CD14-positive monocyte (primary cell): Measurements from ENCODE around the gene PLAC1. TPM values are rescaled to one million over a fixed set of nuclear protein-coding genes. Genes with fewer than 3 reads are reported as not detected.
A peak's percentile ranks its signal among the peaks of the same experiment; 100 is the strongest.

Experiments
- DNase-seq, 3 donors: peaks; one replicate each; pipeline ENCODE4 v3.0.0-alpha.2; 2011 to 2022
- H2AFZ ChIP-seq: 2 replicates; pipeline ENCODE4 v1.6.0; 2012; ENCODE audit warnings: mild to moderate bottlenecking, low read depth, low read length, inconsistent platforms; ENCODE audit not compliant: insufficient read depth, poor library complexity, severe bottlenecking
- H3K27ac ChIP-seq, 2 donors: 1 replicate in 1 of 2; 2 replicates in 1 of 2; pipeline ENCODE4 v1.5.1; 2012 to 2013; ENCODE audit warnings: low read length in 2 of 2, control low read depth in 1 of 2, inconsistent platforms in 1 of 2, low read depth in 1 of 2, mild to moderate bottlenecking in 1 of 2
- H3K27me3 ChIP-seq, 2 donors: one replicate each; pipeline versions ENCODE4 v1.6.0 to v1.6.1; 2011 to 2013; ENCODE audit warnings: low read length in 2 of 2; ENCODE audit not compliant: control insufficient read depth in 2 of 2, insufficient read depth in 2 of 2
- H3K36me3 ChIP-seq, 2 donors: replicated peaks in 1 of 2; 1 replicate in 1 of 2; 2 replicates in 1 of 2; pipeline versions ENCODE4 v1.5.1 to v1.6.1; 2012 to 2013; ENCODE audit warnings: low read length in 2 of 2, control low read depth in 1 of 2, inconsistent platforms in 1 of 2, mild to moderate bottlenecking in 1 of 2; ENCODE audit not compliant: insufficient read depth in 2 of 2, control insufficient read depth in 1 of 2
- H3K4me1 ChIP-seq, 2 donors: 1 replicate in 1 of 2; 2 replicates in 1 of 2; pipeline versions ENCODE4 v1.5.1 to v1.6.1; 2012 to 2013; ENCODE audit warnings: low read length in 2 of 2, control low read depth in 1 of 2, inconsistent platforms in 1 of 2, mild to moderate bottlenecking in 1 of 2, moderate library complexity in 1 of 2; ENCODE audit not compliant: insufficient read depth in 2 of 2, control insufficient read depth in 1 of 2
- H3K4me2 ChIP-seq: replicated peaks from 2 replicates; pipeline ENCODE3; 2012; ENCODE audit warnings: low read length, moderate library complexity, mild to moderate bottlenecking; ENCODE audit not compliant: poor library complexity, severe bottlenecking; ENCODE audit errors: extremely low read depth
- H3K4me3 ChIP-seq, 3 experiments: fragments of 200-600 bp in 1 of 3; sonication (generic) in 1 of 3; replicated peaks in 1 of 3; 1 replicate in 2 of 3; 2 replicates in 1 of 3; pipeline ENCODE4 v1.5.1; 2011 to 2013; ENCODE audit warnings: low read length in 3 of 3, mild to moderate bottlenecking in 3 of 3, control low read depth in 2 of 3, low read depth in 2 of 3, inconsistent platforms in 1 of 3, moderate library complexity in 1 of 3
- H3K79me2 ChIP-seq: 2 replicates; pipeline ENCODE4 v1.6.0; 2012; ENCODE audit warnings: mild to moderate bottlenecking, control low read depth, inconsistent platforms, low read length, moderate library complexity; ENCODE audit not compliant: insufficient read depth
- H3K9ac ChIP-seq: 2 replicates; pipeline ENCODE4 v1.6.0; 2017; ENCODE audit warnings: low read length, mild to moderate bottlenecking; ENCODE audit not compliant: insufficient read depth, poor library complexity, severe bottlenecking
- H3K9me3 ChIP-seq, 2 donors: replicated peaks in 1 of 2; 1 replicate in 1 of 2; 2 replicates in 1 of 2; pipeline versions ENCODE4 v1.5.1 to v1.6.1; 2012 to 2013; ENCODE audit warnings: low read length in 2 of 2, control low read depth in 1 of 2; ENCODE audit not compliant: control insufficient read depth in 1 of 2, insufficient read depth in 1 of 2
- H4K20me1 ChIP-seq: 2 replicates; pipeline ENCODE4 v1.6.0; 2012; ENCODE audit warnings: mild to moderate bottlenecking, low read length, control low read depth, moderate library complexity; ENCODE audit not compliant: insufficient read depth
- H3K27ac Mint-ChIP-seq, 7 donors: one replicate each; pipeline ENCODE4 v1.8.0; 2020; ENCODE audit warnings: mild to moderate bottlenecking in 7 of 7, mixed read lengths in 7 of 7, moderate library complexity in 6 of 7, inconsistent platforms in 2 of 7
- H3K27me3 Mint-ChIP-seq, 3 donors: one replicate each; pipeline ENCODE4 v1.8.0; 2021 to 2022; ENCODE audit warnings: low read depth in 3 of 3, mild to moderate bottlenecking in 3 of 3, mixed read lengths in 3 of 3, moderate library complexity in 3 of 3, inconsistent platforms in 1 of 3
- H3K36me3 Mint-ChIP-seq, 2 donors: one replicate each; pipeline ENCODE4 v1.8.0; 2020; ENCODE audit warnings: mixed read lengths in 2 of 2, inconsistent platforms in 1 of 2, mild to moderate bottlenecking in 1 of 2
- H3K4me1 Mint-ChIP-seq: one replicate; pipeline ENCODE4 v1.8.0; 2020; ENCODE audit warnings: mild to moderate bottlenecking, mixed read lengths
- H3K4me3 Mint-ChIP-seq, 2 donors: one replicate each; pipeline ENCODE4 v1.8.0; 2020; ENCODE audit warnings: mild to moderate bottlenecking in 2 of 2, mixed read lengths in 2 of 2, moderate library complexity in 1 of 2
- H3K9me3 Mint-ChIP-seq, 7 donors: one replicate each; pipeline ENCODE4 v1.8.0; 2020 to 2022; ENCODE audit warnings: mixed read lengths in 7 of 7, mild to moderate bottlenecking in 6 of 7, moderate library complexity in 6 of 7, inconsistent platforms in 2 of 7
- WGBS: methylation state at CpG from one replicate; pipeline ENCODE4 v1.1.5; 2013; ENCODE audit warnings: missing lambda C conversion rate; ENCODE audit not compliant: insufficient coverage; 5-methylcytosine and 5-hydroxymethylcytosine counted together
- intact Hi-C, 2 donors: fragments of 100-400 bp; cut with micrococcal nuclease; formaldehyde crosslinking; loops; one replicate each; pipeline versions ENCODE4 v1.15.0 to v1.15.1; 2023
- polyA plus RNA-seq, 3 donors: library from polyadenylated mRNA; depleted of rRNA in 1 of 3; unstranded in 2 of 3; stranded (reverse) in 1 of 3; fragments of 300-500 nt in 2 of 3; fragments of >200 nt in 1 of 3; fragmentation: Illumina TruSeq in 2 of 3; gene quantifications; 1 replicate in 2 of 3; 2 replicates in 1 of 3; pipeline ENCODE4 v1.2.3, GENCODE V29; 2012 to 2021
- TF ChIP-seq, protein P1 (sequence below): fragments of 200-600 bp; IDR thresholded peaks from one replicate; pipeline ENCODE4 v1.8.0; 2022; ENCODE audit warnings: antibody characterized with exemption, mild to moderate bottlenecking

The PLAC1 gene
- polyA plus RNA-seq, 3 donors, result not detected

DNA sequence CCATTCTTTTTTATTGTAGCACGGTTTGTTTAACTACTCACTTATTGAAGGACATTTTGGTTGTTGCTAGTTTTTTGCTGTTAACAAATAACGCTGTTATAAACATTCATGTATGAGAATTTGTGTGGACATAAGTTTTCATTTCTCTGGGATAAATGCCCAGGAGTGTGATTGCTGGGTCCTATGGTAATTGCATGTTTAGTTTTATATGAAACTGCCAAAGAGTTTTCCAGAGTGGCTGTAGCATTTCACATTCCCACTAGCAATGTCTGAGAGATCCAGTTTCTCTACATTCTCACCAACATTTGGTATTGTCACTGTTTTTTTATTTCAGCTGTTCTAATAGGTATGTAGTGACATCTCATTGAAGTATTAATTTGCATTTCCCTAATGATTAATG lies 66.8 kb downstream of the PLAC1 start:
- DNase-seq, result no peak
- no CpG with 5 or more reads among the region's 2 CpGs for WGBS
- TF ChIP-seq, protein P1, sequence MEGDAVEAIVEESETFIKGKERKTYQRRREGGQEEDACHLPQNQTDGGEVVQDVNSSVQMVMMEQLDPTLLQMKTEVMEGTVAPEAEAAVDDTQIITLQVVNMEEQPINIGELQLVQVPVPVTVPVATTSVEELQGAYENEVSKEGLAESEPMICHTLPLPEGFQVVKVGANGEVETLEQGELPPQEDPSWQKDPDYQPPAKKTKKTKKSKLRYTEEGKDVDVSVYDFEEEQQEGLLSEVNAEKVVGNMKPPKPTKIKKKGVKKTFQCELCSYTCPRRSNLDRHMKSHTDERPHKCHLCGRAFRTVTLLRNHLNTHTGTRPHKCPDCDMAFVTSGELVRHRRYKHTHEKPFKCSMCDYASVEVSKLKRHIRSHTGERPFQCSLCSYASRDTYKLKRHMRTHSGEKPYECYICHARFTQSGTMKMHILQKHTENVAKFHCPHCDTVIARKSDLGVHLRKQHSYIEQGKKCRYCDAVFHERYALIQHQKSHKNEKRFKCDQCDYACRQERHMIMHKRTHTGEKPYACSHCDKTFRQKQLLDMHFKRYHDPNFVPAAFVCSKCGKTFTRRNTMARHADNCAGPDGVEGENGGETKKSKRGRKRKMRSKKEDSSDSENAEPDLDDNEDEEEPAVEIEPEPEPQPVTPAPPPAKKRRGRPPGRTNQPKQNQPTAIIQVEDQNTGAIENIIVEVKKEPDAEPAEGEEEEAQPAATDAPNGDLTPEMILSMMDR, result no peak

DNA sequence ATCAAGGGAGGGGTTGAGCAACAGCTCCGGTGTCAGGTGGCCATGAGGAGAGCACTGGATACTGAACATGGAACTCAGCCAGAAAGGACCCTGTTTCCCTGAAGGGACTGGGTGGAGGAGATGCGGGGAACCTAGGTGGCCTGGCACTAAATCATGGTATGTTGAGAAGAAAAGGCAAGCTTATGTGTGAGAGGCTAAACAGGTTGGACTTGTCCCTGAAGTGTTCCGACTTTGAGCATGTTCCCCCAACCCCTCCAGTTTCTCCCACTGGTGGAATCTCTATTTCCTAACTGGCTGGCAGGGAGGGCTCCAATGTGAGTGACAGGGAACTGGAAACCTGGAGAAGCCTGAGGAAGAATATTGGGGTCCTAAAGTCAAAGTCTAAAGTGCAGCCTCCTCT lies 69.5 kb downstream of the PLAC1 start:
- H3K4me3 Mint-ChIP-seq, result peak overlapping the region in 1 of 2 donors; percentile 68
- Histone ChIP-seq H3K27ac (no peak overlapping the region), H3K36me3 (no peaks in the 10 kb centered on the region), H3K9me3 (no peaks in the 10 kb centered on the region), H3K4me2 (no peak overlapping the region), H3K27me3 (peaks cover 0 to 2% of the 10 kb centered on the region in 2 donors), H2AFZ (no peak overlapping the region), H3K4me3 (no peak overlapping the region), H3K9ac (no peak overlapping the region), H3K79me2 (no peaks in the 10 kb centered on the region), H3K4me1 (peaks cover 5 to 9% of the 10 kb centered on the region in 2 donors), H4K20me1 (no peaks in the 10 kb centered on the region)
- TF ChIP-seq, protein P1, result no peak
- H3K27ac Mint-ChIP-seq, result no peak overlapping the region
- H3K27me3 Mint-ChIP-seq, result peaks cover 0 to 5% (median 5%) of the 10 kb centered on the region in 3 donors
- intact Hi-C loops, result no loop called here
- no peaks in the 10 kb centered on the region for H3K9me3 Mint-ChIP-seq
- no peak for DNase-seq
- peaks cover 11% of the 10 kb centered on the region for H3K4me1 Mint-ChIP-seq
- no peaks in the 10 kb centered on the region for H3K36me3 Mint-ChIP-seq
- no CpG with 5 or more reads among the region's 3 CpGs for WGBS

More for the DNA sequence above, 66.8 kb downstream of the PLAC1 start:
- H3K9me3 Mint-ChIP-seq, result no peaks in the 10 kb centered on the region
- no peak overlapping the region for H3K27ac ChIP-seq
- H3K4me3 Mint-ChIP-seq, result no peak overlapping the region
- H4K20me1 ChIP-seq, result no peaks in the 10 kb centered on the region
- H3K36me3 Mint-ChIP-seq, result no peaks in the 10 kb centered on the region
- no peak overlapping the region for H3K4me3 ChIP-seq
- H3K27me3 ChIP-seq, result no peaks in the 10 kb centered on the region
- intact Hi-C loops, result no loop called here
- no peaks in the 10 kb centered on the region for H3K36me3 ChIP-seq
- H3K27ac Mint-ChIP-seq, result no peak overlapping the region
- H3K27me3 Mint-ChIP-seq, result peaks cover 0 to 5% (median 5%) of the 10 kb centered on the region in 3 donors
- H3K4me1 ChIP-seq, result peaks cover 5 to 9% of the 10 kb centered on the region in 2 donors
- no peaks in the 10 kb centered on the region for H3K79me2 ChIP-seq
- H3K4me1 Mint-ChIP-seq, result peaks cover 11% of the 10 kb centered on the region
- H3K9ac ChIP-seq, result no peak overlapping the region
- H2AFZ ChIP-seq, result no peak overlapping the region
- H3K9me3 ChIP-seq, result no peaks in the 10 kb centered on the region
- no peak overlapping the region for H3K4me2 ChIP-seq
